ENCODE results near the gene AKIP1. TPM values are rescaled to one million over a fixed set of nuclear protein-coding genes. Genes with fewer than 3 reads are reported as not detected.

The AKIP1 gene
- total and polyA plus RNA-seq, 9 of the 15 experiments (the other 6 are each of a cell fraction or from before 2014, with no cell fraction given): 9.0 to 52.6 (median 36.2) TPM

GRCh38 chr11:8948886-8949285 is 37.9 kb downstream of the AKIP1 start:
- POLR2A ChIA-PET: interaction anchor here (0.6 to 1.2 kb wide), 4 partner anchors 11 to 94 kb away, joined by 3 to 4 read pairs (median 3); no protein-coding TSS in a partner anchor

More at GRCh38 chr11:8948886-8949285, 37.9 kb downstream of the AKIP1 start:
- H3K36me3 ChIP-seq (ENCODE audit: control insufficient read depth, insufficient read depth, low read length): peaks cover 42% of the 10 kb centered on the region; the same call in 2 of the 3 replicates
- H4K20me1 ChIP-seq (replicated peaks; ENCODE audit: control insufficient read depth, insufficient read depth, low read length): no peaks in the 10 kb centered on the region
- no peak overlapping the region for H3K4me3 ChIP-seq
- ATAC-seq (no peak), FAIRE-seq (no peak), DNase-seq (ENCODE audit: extremely low read depth in 1 of 4, low spot score in 3 of 4) (no peak)
- BruUV-seq (replicated peaks): no TSS peak
- H3K27ac ChIP-seq (ENCODE audit: extremely low read depth, low read depth, low read length): no peak overlapping the region
- H3K79me2 ChIP-seq (ENCODE audit: control insufficient read depth, insufficient read depth, low read length): no peaks in the 10 kb centered on the region
- peak; percentile 57; the same call in 1 of the 2 replicates for TF ChIP-seq SOX6 (IDR thresholded peaks at IDR 0.05)
- no peak for TF ChIP-seq ZNF263 (CRISPR knock-in tag; IDR thresholded peaks at IDR 0.05; ENCODE audit: borderline replicate concordance)
- TF ChIP-seq HCFC1 (IDR thresholded peaks at IDR 0.05; ENCODE audit: low read depth, low read length): no peak
- peak; percentile 78 for TF ChIP-seq HMBOX1 (IDR thresholded peaks at IDR 0.05)
- TF ChIP-seq TSHZ1 (CRISPR knock-in tag; IDR thresholded peaks at IDR 0.05): no peak
- no peak for TF ChIP-seq GABPB1 (CRISPR knock-in tag; IDR thresholded peaks at IDR 0.05)
- TF ChIP-seq EZH2 (IDR thresholded peaks at IDR 0.05; ENCODE audit: borderline replicate concordance, low read depth, low read length): no peak
- no peak for TF ChIP-seq ARNT (IDR thresholded peaks at IDR 0.05)
- no peak for TF ChIP-seq CEBPG (CRISPR knock-in tag; IDR thresholded peaks at IDR 0.05)
- no peak for TF ChIP-seq CEBPG (tag; conservative IDR thresholded peaks at IDR 0.05 in 1 of 2, IDR thresholded peaks at IDR 0.05 in 1 of 2)
- no peak for TF ChIP-seq ZKSCAN3 (CRISPR knock-in tag; IDR thresholded peaks at IDR 0.05)
- TF ChIP-seq SPI1 (IDR thresholded peaks at IDR 0.05; ENCODE audit: borderline replicate concordance, low read depth, low read length): peak; percentile 88
- TF ChIP-seq BRCA1 (IDR thresholded peaks at IDR 0.05): no peak
- no peak for TF ChIP-seq BRCA1 (CRISPR knock-in tag; IDR thresholded peaks at IDR 0.05)
- no peak for TF ChIP-seq HOXB6 (CRISPR knock-in tag; IDR thresholded peaks at IDR 0.05; ENCODE audit: borderline replicate concordance)
- no peak for TF ChIP-seq RFX5 (IDR thresholded peaks at IDR 0.05; ENCODE audit: low read depth, low read length)
- no peak for TF ChIP-seq ZNF77 (CRISPR knock-in tag; IDR thresholded peaks at IDR 0.05)
- TF ChIP-seq DNMT1 (IDR thresholded peaks at IDR 0.05): no peak
- no peak for TF ChIP-seq ZSCAN32 (CRISPR knock-in tag; IDR thresholded peaks at IDR 0.05)
- no peak for TF ChIP-seq ZNF197 (CRISPR knock-in tag; IDR thresholded peaks at IDR 0.05; ENCODE audit: low read depth)
- H3K4me1 ChIP-seq (replicated peaks in 1 of 2; ENCODE audit: control insufficient read depth in 2 of 2, insufficient read depth in 2 of 2, low read length in 2 of 2): 0 out of 5 replicates have a peak, but pooled peaks cover 0 to 4% of the 10 kb centered on the region in 2 experiments
- WGBS (ENCODE audit: insufficient coverage, low coverage, missing lambda C conversion rate): 43% methylated on average over 3 of the region's 3 CpGs
- intact Hi-C loops (cut with micrococcal nuclease) (loop anchor here (5.0 kb wide), 1 partner anchor 727 kb away; no protein-coding TSS in a partner anchor), in situ Hi-C loops (cut with MboI) (no loop called here)
- H3K4me2 ChIP-seq (ENCODE audit: insufficient read depth, low read length): no peak overlapping the region
- no peaks in the 10 kb centered on the region for H3K27me3 ChIP-seq (ENCODE audit: control insufficient read depth in 2 of 2, insufficient read depth in 2 of 2, low read length in 2 of 2)
- H3K9me3 ChIP-seq (replicated peaks; ENCODE audit: control insufficient read depth, insufficient read depth, low read depth, low read length): no peaks in the 10 kb centered on the region
- no peak overlapping the region for H3K9ac ChIP-seq (ENCODE audit: insufficient read depth in 1 of 2, low read depth in 2 of 2, low read length in 2 of 2)
- no peak overlapping the region for H2AFZ ChIP-seq (ENCODE audit: low read depth, low read length)
- no peaks in the 10 kb centered on the region for H3K9me1 ChIP-seq (ENCODE audit: control insufficient read depth, insufficient read depth, low read length)
- CTCF ChIA-PET (ENCODE audit: low intra/inter-chr PET ratio): interaction anchor here (0.6 kb wide), 1 partner anchor 662 kb away, joined by 3 read pairs; no protein-coding TSS in a partner anchor
